ENCODE results near the gene TSPEAR. TPM values are rescaled to one million over a fixed set of nuclear protein-coding genes. Genes with fewer than 3 reads are reported as not detected.
A peak's percentile ranks its signal among the peaks of the same experiment; 100 is the strongest.

TSPEAR gene
- total RNA-seq, 6 experiments from 2014 or later = not detected

GRCh38 chr21:44499631-44500030, 211.7 kb downstream of the TSPEAR start:
- Histone ChIP-seq H3K27me3 (no peaks in the 10 kb centered on the region), H3K27ac (no peak overlapping the region), H3K9me3 (no peaks in the 10 kb centered on the region), H3K36me3 (no peaks in the 10 kb centered on the region), H3K4me3 (no peak overlapping the region), H3K4me1 (no peaks in the 10 kb centered on the region)
- TF ChIP-seq CTCF (IDR thresholded peaks at IDR 0.05) (no peak), POLR2A (IDR thresholded peaks at IDR 0.05) (no peak)
- intact Hi-C loops (cut with DNase I) = no loop called here
- peak in 1 of 3 donors; percentile 21 for DNase-seq
- WGBS (ENCODE audit: insufficient coverage, low coverage, low lambda C conversion rate, missing lambda C conversion rate) = no CpG with 5 or more reads among the region's 23 CpGs
- peak in 1 of 4 donors; percentile 40 for ATAC-seq

- no peaks in the 10 kb centered on the region for H3K4me1 ChIP-seq
- intact Hi-C loops (cut with DNase I) = no loop called here
- H3K9me3 ChIP-seq = no peaks in the 10 kb centered on the region
- no peaks in the 10 kb centered on the region for H3K36me3 ChIP-seq
- no peak overlapping the region for H3K4me3 ChIP-seq
- no peaks in the 10 kb centered on the region for H3K27me3 ChIP-seq
- peak in 1 of 3 donors; percentile 25 for DNase-seq
- no peak overlapping the region for H3K27ac ChIP-seq
- ATAC-seq = no peak
- 80% methylated on average over 6 of the region's 18 CpGs for WGBS (ENCODE audit: insufficient coverage, low coverage, low lambda C conversion rate, missing lambda C conversion rate)
- TF ChIP-seq CTCF (IDR thresholded peaks at IDR 0.05) (no peak), POLR2A (IDR thresholded peaks at IDR 0.05) (no peak)
Observed at GRCh38 chr21:44499211-44499560, 212.2 kb downstream of the TSPEAR start.

- Histone ChIP-seq H3K4me1 (no peaks in the 10 kb centered on the region), H3K36me3 (no peaks in the 10 kb centered on the region), H3K9me3 (no peaks in the 10 kb centered on the region), H3K4me3 (no peak overlapping the region), H3K27me3 (no peaks in the 10 kb centered on the region), H3K27ac (no peak overlapping the region)
- intact Hi-C loops (cut with DNase I) = no loop called here
- TF ChIP-seq POLR2A (IDR thresholded peaks at IDR 0.05) (no peak), CTCF (IDR thresholded peaks at IDR 0.05) (no peak)
- no peak for ATAC-seq
- WGBS (ENCODE audit: insufficient coverage, low coverage, low lambda C conversion rate, missing lambda C conversion rate) = 62% methylated on average over 20 of the region's 27 CpGs
- DNase-seq = peak in 1 of 3 donors; percentile 17
Observed at GRCh38 chr21:44498280-44499210, 212.8 kb downstream of the TSPEAR start.

- no peaks in the 10 kb centered on the region for H3K4me1 ChIP-seq
- intact Hi-C loops (cut with DNase I) = no loop called here
- WGBS (ENCODE audit: insufficient coverage, low coverage, low lambda C conversion rate, missing lambda C conversion rate) = 48% methylated on average over 6 of the region's 6 CpGs
- no peaks in the 10 kb centered on the region for H3K27me3 ChIP-seq
- H3K27ac ChIP-seq = no peak overlapping the region
- no peaks in the 10 kb centered on the region for H3K9me3 ChIP-seq
- DNase-seq (peak in 1 of 3 donors; percentile 4), ATAC-seq (no peak)
- H3K36me3 ChIP-seq = no peaks in the 10 kb centered on the region
- TF ChIP-seq CTCF (IDR thresholded peaks at IDR 0.05) (no peak), POLR2A (IDR thresholded peaks at IDR 0.05) (no peak)
- no peak overlapping the region for H3K4me3 ChIP-seq
Observed at GRCh38 chr21:44497703-44498126, 213.7 kb downstream of the TSPEAR start.

All from right lobe of liver (tissue), 6 donors.